Measurements from ENCODE around the gene NRDC. TPM values are rescaled to one million over a fixed set of nuclear protein-coding genes. Genes with fewer than 3 reads are reported as not detected.

Gene NRDC
- total RNA-seq, 4 donors from 2014 or later = 35.1 to 83.7 (median 64.1) TPM

DNA sequence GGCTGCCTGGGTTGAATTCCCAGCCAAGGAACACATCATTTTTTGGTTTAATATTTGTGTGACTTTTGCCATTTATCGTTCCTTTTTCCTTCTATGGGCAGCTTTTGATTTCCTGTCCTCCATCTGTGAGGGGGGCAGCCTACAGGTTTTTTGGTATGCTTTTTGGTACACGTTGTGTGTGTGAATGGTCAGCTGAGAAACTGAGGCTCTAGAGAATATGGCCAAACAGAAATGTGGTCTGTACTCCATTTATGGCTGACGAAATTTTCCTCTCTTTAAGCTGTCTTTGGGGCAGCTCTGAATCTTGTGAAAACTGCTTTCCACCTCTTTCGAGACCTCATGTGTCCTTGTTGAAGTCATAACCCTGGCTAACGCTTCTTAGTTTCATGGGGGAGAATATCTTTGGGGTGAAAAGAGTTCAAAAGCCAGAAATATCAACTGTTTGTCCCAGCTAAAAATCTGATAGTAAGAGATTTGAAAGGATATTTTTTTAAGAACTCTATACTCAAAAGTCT is 26.6 kb downstream of the NRDC start:
- TF ChIP-seq CTCF (IDR thresholded peaks at IDR 0.05) = no peak
- no peak for TF ChIP-seq POLR2A (IDR thresholded peaks at IDR 0.05)
- H3K4me1 ChIP-seq = peaks cover 0 to 3% (median 0%) of the 10 kb centered on the region in 3 donors
- no peaks in the 10 kb centered on the region for H3K27me3 ChIP-seq
- intact Hi-C loops (cut with DNase I) = no loop called here
- no peak overlapping the region for H3K27ac ChIP-seq
- no peak overlapping the region for H3K4me3 ChIP-seq
- peaks cover 0 to 27% (median 0%) of the 10 kb centered on the region in 3 donors for H3K36me3 ChIP-seq
- DNase-seq = no peak
- H3K9me3 ChIP-seq = no peaks in the 10 kb centered on the region
- whole genome bisulfite sequencing, 2 donors = 80 to 81% methylated on average over 5 of the region's 5 CpGs

DNA sequence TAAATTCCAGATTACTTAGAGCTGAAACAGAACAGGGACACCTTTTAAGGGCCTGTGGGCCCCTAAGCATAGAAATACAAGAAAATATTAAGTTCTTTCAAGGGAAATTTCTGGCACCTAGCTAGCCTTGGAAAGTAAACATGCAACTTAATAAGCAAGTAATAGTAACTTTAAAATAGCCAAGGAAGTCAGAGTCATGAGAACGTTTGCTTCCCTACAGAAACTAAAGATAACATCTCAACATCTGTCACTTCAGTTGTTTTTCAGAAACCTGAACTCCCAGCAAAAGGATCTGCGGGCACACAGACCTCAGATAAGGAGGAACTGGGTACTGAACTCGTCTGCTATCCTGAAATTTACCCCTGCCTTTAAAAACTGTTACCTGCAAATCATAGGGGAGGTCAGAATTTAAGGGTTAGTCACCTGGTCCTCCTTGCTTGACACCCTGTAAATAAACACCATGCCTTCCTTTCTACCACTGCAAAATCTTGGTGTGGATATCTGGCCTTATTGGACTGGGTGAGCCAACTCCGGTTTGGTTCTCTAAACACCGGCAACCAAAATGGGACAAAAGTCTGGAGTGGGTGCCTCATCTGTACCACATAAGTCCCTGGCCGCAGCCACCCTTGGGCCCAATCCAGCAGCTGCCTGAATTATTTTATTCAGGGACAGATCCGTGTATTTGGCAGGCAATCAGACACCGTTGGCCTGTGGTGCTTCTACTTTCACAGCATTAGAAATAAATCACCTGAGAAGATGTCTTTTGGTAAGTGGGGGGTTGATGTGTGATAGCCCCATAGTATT is 27.9 kb downstream of the NRDC start:
- DNase-seq = no peak
- H3K9me3 ChIP-seq = no peaks in the 10 kb centered on the region
- no peak overlapping the region for H3K27ac ChIP-seq
- H3K4me3 ChIP-seq = no peak overlapping the region
- TF ChIP-seq POLR2A (IDR thresholded peaks at IDR 0.05) (no peak), CTCF (IDR thresholded peaks at IDR 0.05) (no peak)
- no peaks in the 10 kb centered on the region for H3K27me3 ChIP-seq
- no peaks in the 10 kb centered on the region for H3K4me1 ChIP-seq
- intact Hi-C loops (cut with DNase I) = no loop called here
- WGBS, 2 donors = 55 to 56% methylated on average over 7 to 8 of the region's 8 CpGs
- peaks cover 0 to 34% (median 0%) of the 10 kb centered on the region in 3 donors for H3K36me3 ChIP-seq

DNA sequence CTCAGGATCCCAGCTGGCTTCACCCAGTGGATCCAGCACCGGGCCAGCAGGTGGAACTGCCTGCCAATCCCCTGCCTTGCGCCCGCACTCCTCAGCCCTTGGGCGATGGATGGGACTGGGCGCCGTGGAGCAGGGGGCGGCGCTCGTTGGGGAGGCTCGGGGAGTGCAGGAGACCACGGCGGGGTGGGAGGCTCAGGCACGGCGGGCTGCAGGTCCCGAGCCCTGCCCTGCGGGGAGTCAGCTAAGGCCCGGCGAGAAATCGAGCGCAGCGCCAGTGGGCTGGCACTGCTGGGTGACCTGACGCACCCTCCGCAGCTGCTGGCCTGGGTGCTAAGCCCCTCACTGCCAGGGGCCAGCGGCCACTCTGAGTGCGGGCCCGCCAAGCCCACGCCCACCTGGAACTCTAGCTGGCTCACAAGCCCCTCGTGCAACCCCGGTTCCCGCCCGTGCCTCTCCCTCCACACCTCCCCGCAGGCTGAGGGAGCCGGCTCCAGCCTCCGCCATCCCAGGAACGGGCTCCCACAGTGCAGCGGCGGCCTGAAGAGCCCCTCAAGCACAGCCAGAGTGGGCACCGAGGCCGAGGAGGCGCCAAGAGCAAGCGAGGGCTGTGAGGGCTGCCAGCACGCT is 31.1 kb downstream of the NRDC start:
- DNase-seq = no peak
- Histone ChIP-seq H3K4me1 (no peaks in the 10 kb centered on the region), H3K27ac (no peak overlapping the region), H3K4me3 (no peak overlapping the region), H3K27me3 (no peaks in the 10 kb centered on the region), H3K36me3 (peaks cover 0 to 14% (median 0%) of the 10 kb centered on the region in 3 donors), H3K9me3 (no peaks in the 10 kb centered on the region)
- no peak for TF ChIP-seq POLR2A (IDR thresholded peaks at IDR 0.05)
- no peak for TF ChIP-seq CTCF (IDR thresholded peaks at IDR 0.05)
- WGBS, 2 donors = 94 to 100% methylated on average over 5 to 6 of the region's 42 CpGs
- intact Hi-C loops (cut with DNase I) = no loop called here

- H3K4me1 ChIP-seq = no peaks in the 10 kb centered on the region
- peaks cover 0 to 29% (median 0%) of the 10 kb centered on the region in 3 donors for H3K36me3 ChIP-seq
- DNase-seq = no peak
- no peaks in the 10 kb centered on the region for H3K9me3 ChIP-seq
- TF ChIP-seq POLR2A (IDR thresholded peaks at IDR 0.05) (no peak), CTCF (IDR thresholded peaks at IDR 0.05) (no peak)
- no peak overlapping the region for H3K4me3 ChIP-seq
- H3K27me3 ChIP-seq = no peaks in the 10 kb centered on the region
- intact Hi-C loops (cut with DNase I) = no loop called here
- H3K27ac ChIP-seq = no peak overlapping the region
- 66 to 84% methylated on average over 4 of the region's 4 CpGs for WGBS, 2 donors
Observed at GRCh38 chr1:51843948-51844347, 34.6 kb downstream of the NRDC start.

GRCh38 chr1:51842261-51842660 is 36.3 kb downstream of the NRDC start:
- no peak for DNase-seq
- intact Hi-C loops (cut with DNase I) = no loop called here
- 85 to 88% methylated on average over 1 of the region's 1 CpG for WGBS, 2 donors

More at GRCh38 chr1:51842261-51842660, 36.3 kb downstream of the NRDC start:
- H3K27ac ChIP-seq = no peak overlapping the region
- no peak overlapping the region for H3K4me3 ChIP-seq
- H3K9me3 ChIP-seq = no peaks in the 10 kb centered on the region
- no peaks in the 10 kb centered on the region for H3K4me1 ChIP-seq
- peaks cover 0 to 41% (median 0%) of the 10 kb centered on the region in 3 donors for H3K36me3 ChIP-seq
- H3K27me3 ChIP-seq = no peaks in the 10 kb centered on the region
- TF ChIP-seq CTCF (IDR thresholded peaks at IDR 0.05) = no peak
- TF ChIP-seq POLR2A (IDR thresholded peaks at IDR 0.05) = no peak

Data from esophagus squamous epithelium (tissue), 5 donors.